Measurements from ENCODE around the gene KRTAP4-9. TPM values are rescaled to one million over a fixed set of nuclear protein-coding genes. Genes with fewer than 3 reads are reported as not detected.
"Not testable (repeated sequence)": the region's sequence is repeated elsewhere in the genome, so short reads cannot be mapped to it uniquely, and the experiment has no call there.

Gene KRTAP4-9
- total RNA-seq, 4 donors from 2014 or later: not detected

GRCh38 chr17:41082626-41083025 is 22.6 kb upstream of the KRTAP4-9 start:
- Histone ChIP-seq H3K27ac (replicated peaks in 1 of 4) (no peak overlapping the region), H3K4me1 (no peaks in the 10 kb centered on the region), H3K9me3 (no peaks in the 10 kb centered on the region), H3K4me3 (no peak overlapping the region), H3K27me3 (peaks cover 0 to 11% (median 0%) of the 10 kb centered on the region in 4 donors), H3K36me3 (no peaks in the 10 kb centered on the region)
- 43% methylated on average over 4 of the region's 4 CpGs for WGBS
- intact Hi-C loops (cut with DNase I): no loop called here
- TF ChIP-seq POLR2AphosphoS5 (IDR thresholded peaks at IDR 0.05): no peak
- TF ChIP-seq CTCF (IDR thresholded peaks at IDR 0.05): no peak
- TF ChIP-seq EP300 (IDR thresholded peaks at IDR 0.05): no peak
- no peak for TF ChIP-seq POLR2A (IDR thresholded peaks at IDR 0.05; ENCODE audit: low read depth)
- DNase-seq (ENCODE audit: extremely low spot score): no peak

- intact Hi-C loops (cut with DNase I): not testable (repeated sequence)
- 89% methylated on average over 2 of the region's 2 CpGs for WGBS
These were observed 21.8 kb upstream of the KRTAP4-9 start for GRCh38 chr17:41083427-41083826.

DNA sequence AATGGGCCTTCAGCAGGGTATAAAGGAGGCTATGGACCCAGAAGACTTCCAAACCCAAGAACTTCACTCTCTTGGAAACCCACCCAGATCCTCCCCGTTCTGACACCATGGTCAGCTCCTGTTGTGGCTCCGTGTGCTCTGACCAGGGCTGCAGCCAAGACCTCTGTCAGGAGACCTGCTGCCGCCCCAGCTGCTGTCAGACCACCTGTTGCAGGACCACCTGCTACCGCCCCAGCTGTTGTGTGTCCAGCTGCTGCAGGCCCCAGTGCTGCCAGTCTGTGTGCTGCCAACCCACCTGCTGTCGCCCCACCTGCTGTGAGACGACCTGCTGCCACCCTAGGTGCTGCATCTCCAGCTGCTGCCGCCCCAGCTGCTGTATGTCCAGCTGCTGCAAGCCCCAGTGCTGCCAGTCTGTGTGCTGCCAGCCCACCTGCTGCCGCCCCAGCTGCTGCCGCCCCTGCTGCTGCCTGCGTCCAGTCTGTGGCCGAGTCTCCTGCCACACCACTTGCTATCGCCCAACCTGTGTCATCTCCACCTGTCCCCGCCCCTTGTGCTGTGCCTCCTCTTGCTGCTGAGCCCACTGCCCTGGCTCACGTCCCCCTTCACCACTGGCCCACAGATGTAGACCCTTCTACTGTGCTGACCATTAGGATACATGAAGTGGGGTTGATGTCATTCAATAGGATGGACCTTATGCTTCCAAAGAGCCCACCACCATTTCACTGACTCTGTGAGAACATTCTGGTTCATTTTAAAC is 20.9 kb upstream of the KRTAP4-9 start, which contains the start of gene KRTAP4-7:
Gene KRTAP4-7, plus strand, starts transcription at position 51 of the 757 bp plus-strand sequence. Its CDS starts 57 bp downstream, at position 108.
- DNase-seq (ENCODE audit: extremely low spot score); H3K36me3 ChIP-seq; H3K9me3 ChIP-seq; H3K27ac ChIP-seq (replicated peaks in 1 of 4); intact Hi-C loops (cut with DNase I); H3K4me1 ChIP-seq; H3K4me3 ChIP-seq: not testable (repeated sequence)
- WGBS: 65% methylated on average over 4 of the region's 14 CpGs
- peaks cover 0 to 11% (median 0%) of the 10 kb centered on the region in 4 donors for H3K27me3 ChIP-seq

More at GRCh38 chr17:41083427-41083826, 21.8 kb upstream of the KRTAP4-9 start:
- not testable (repeated sequence) for H3K36me3 ChIP-seq; H3K4me1 ChIP-seq; H3K27ac ChIP-seq (replicated peaks in 1 of 4); H3K4me3 ChIP-seq; H3K9me3 ChIP-seq; DNase-seq (ENCODE audit: extremely low spot score)
- peaks cover 0 to 11% (median 0%) of the 10 kb centered on the region in 4 donors for H3K27me3 ChIP-seq

DNA sequence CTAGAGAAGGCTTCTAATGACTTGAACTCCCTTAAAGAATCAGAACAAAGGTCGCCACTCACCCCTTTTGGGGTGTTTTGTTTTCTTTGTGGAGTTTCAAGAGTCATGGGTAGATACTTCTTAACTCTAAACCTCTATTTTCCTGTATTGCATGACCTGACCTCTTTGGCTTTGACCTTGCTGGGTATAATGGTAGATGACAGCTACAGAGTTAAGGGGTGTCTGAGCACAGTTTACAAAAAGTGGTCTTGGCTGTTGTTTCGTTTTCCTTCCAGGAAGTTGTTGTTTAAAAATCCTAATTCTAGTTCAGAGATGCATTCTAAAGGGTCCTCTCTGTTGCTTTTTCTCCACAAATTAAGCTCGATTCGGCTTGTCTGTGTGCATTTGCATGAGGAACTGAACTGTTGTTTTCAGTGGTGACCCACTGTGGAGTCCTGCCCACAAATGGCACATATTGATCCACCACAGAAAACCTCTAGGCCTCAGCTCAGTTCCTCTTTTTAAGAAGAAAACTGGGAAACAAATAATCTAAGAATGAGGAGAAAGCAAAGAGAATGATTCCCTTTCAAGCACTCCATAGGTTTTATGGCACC is 16.3 kb upstream of the KRTAP4-9 start:
- H3K4me1 ChIP-seq: not testable (repeated sequence)
- WGBS: 48% methylated on average over 4 of the region's 4 CpGs

GRCh38 chr17:41096055-41096454 is 9.1 kb upstream of the KRTAP4-9 start:
- H3K4me1 ChIP-seq: no peaks in the 10 kb centered on the region
- no peak for DNase-seq (ENCODE audit: extremely low spot score)
- no peak overlapping the region for H3K27ac ChIP-seq (replicated peaks in 1 of 4)
- H3K36me3 ChIP-seq: no peaks in the 10 kb centered on the region
- no peaks in the 10 kb centered on the region for H3K9me3 ChIP-seq
- H3K4me3 ChIP-seq: no peak overlapping the region
- TF ChIP-seq POLR2A (IDR thresholded peaks at IDR 0.05; ENCODE audit: low read depth) (no peak), EP300 (IDR thresholded peaks at IDR 0.05) (no peak), POLR2AphosphoS5 (IDR thresholded peaks at IDR 0.05) (no peak), CTCF (IDR thresholded peaks at IDR 0.05) (no peak)
- H3K27me3 ChIP-seq: peaks cover 0 to 11% (median 0%) of the 10 kb centered on the region in 4 donors
- 82% methylated on average over 7 of the region's 7 CpGs for WGBS
- intact Hi-C loops (cut with DNase I): no loop called here

More for the DNA sequence above, 16.3 kb upstream of the KRTAP4-9 start:
- H3K27me3 ChIP-seq: peaks cover 0 to 11% (median 0%) of the 10 kb centered on the region in 4 donors
- H3K4me3 ChIP-seq; intact Hi-C loops (cut with DNase I); DNase-seq (ENCODE audit: extremely low spot score); H3K9me3 ChIP-seq; H3K36me3 ChIP-seq; H3K27ac ChIP-seq (replicated peaks in 1 of 4): not testable (repeated sequence)

DNA sequence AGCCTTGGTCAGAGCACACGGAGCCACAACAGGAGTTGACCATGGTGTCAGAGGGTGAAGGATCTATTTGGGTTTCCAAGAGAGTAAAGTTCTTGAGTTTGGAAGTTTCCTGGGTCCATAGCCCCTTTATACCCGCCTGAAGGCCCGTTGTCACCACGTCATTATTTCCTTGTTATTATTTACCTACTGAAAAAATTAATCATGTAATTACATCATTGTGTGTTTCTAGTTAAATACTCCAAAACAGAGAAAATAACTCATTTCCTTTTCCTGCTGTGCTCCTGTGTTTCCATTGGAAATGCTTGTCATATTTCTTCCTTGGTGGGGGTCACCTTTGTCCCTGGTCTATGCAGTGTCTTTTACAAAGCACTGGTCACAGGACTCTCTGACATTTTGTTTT is 7.1 kb upstream of the KRTAP4-9 start, which contains the start of gene KRTAP4-8:
Gene KRTAP4-8, minus strand, starts transcription at position 101 of the 400 bp plus-strand sequence. Its CDS starts 58 bp downstream, at position 43.
- Histone ChIP-seq H3K9me3 (no peaks in the 10 kb centered on the region), H3K4me1 (no peaks in the 10 kb centered on the region), H3K36me3 (no peaks in the 10 kb centered on the region), H3K4me3 (no peak within 1 kb of the TSS), H3K27ac (replicated peaks in 1 of 4) (no peak within 1 kb of the TSS), H3K27me3 (peaks cover 0 to 11% (median 0%) of the 10 kb centered on the region in 4 donors)
- 89% methylated on average over 3 of the region's 4 CpGs for whole genome bisulfite sequencing
- intact Hi-C loops (cut with DNase I): no loop called here
- no peak for TF ChIP-seq POLR2A (IDR thresholded peaks at IDR 0.05; ENCODE audit: low read depth)
- no peak for TF ChIP-seq CTCF (IDR thresholded peaks at IDR 0.05)
- no peak for TF ChIP-seq POLR2AphosphoS5 (IDR thresholded peaks at IDR 0.05)
- no peak for TF ChIP-seq EP300 (IDR thresholded peaks at IDR 0.05)
- DNase-seq (ENCODE audit: extremely low spot score): no peak

Measured in esophagus muscularis mucosa (tissue), 4 donors.